Gastroesophageal sphincter (tissue), 4 donors: Measurements from ENCODE around the gene IL1RAPL1. TPM values are rescaled to one million over a fixed set of nuclear protein-coding genes. Genes with fewer than 3 reads are reported as not detected.

Experiments used
- ATAC-seq: fragments of 150-250 bp; one replicate; pipeline ENCODE4 v1.9.1; 2016; ENCODE audit warnings: mild to moderate bottlenecking, moderate library complexity
- H3K27ac ChIP-seq, 4 donors: fragments of 200-600 bp; sonication (generic) in 3 of 4; 1 replicate in 3 of 4; 2 replicates in 1 of 4; pipeline ENCODE4 v1.5.1; 2016 to 2019
- H3K27me3 ChIP-seq: fragments of 200-600 bp; sonication (generic); one replicate; pipeline ENCODE4 v1.5.1; 2019
- H3K36me3 ChIP-seq, 2 donors: fragments of 200-600 bp; sonication (generic); one replicate each; pipeline ENCODE4 v1.5.1; 2019; ENCODE audit warnings: control low read depth in 1 of 2
- H3K4me1 ChIP-seq, 3 donors: fragments of 200-600 bp; sonication (generic); 1 replicate in 2 of 3; 2 replicates in 1 of 3; pipeline ENCODE4 v1.5.1; 2016 to 2019; ENCODE audit warnings: control low read depth in 2 of 3
- H3K4me3 ChIP-seq, 2 donors: fragments of 200-600 bp; sonication (generic); one replicate each; pipeline ENCODE4 v1.5.1; 2019; ENCODE audit warnings: mild to moderate bottlenecking in 1 of 2, moderate library complexity in 1 of 2
- H3K9me3 ChIP-seq, 3 donors: fragments of 200-600 bp; sonication (generic); one replicate each; pipeline ENCODE4 v1.5.1; 2017 to 2019; ENCODE audit warnings: control low read depth in 2 of 3
- CTCF ChIP-seq, 4 experiments: fragments of 200-600 bp in 2 of 4; fragments of 450-650 bp in 2 of 4; sonication (generic) in 1 of 4; IDR thresholded peaks; one replicate each; pipeline ENCODE4 v1.5.1; 2017 to 2019; ENCODE audit warnings: antibody characterized with exemption in 4 of 4, mild to moderate bottlenecking in 2 of 4, moderate library complexity in 2 of 4
- EP300 ChIP-seq: sonication (generic); formaldehyde crosslinking; IDR thresholded peaks from one replicate; pipeline ENCODE4 v1.6.1; 2017; ENCODE audit warnings: antibody characterized with exemption, mild to moderate bottlenecking
- POLR2A ChIP-seq, 2 donors: fragments of 450-650 bp; IDR thresholded peaks; one replicate each; pipeline ENCODE4 v1.6.1; 2017; ENCODE audit warnings: antibody characterized with exemption in 2 of 2, mild to moderate bottlenecking in 2 of 2, moderate library complexity in 1 of 2
- POLR2AphosphoS5 ChIP-seq: sonication (generic); formaldehyde crosslinking; IDR thresholded peaks from one replicate; pipeline ENCODE4 v1.6.1; 2017; ENCODE audit warnings: antibody characterized with exemption
- WGBS, 2 donors: methylation state at CpG; one replicate each; pipeline ENCODE4 v1.1.5; 2018; ENCODE audit warnings: low coverage in 1 of 2; 5-methylcytosine and 5-hydroxymethylcytosine counted together
- total RNA-seq, 4 donors: library from RNA; depleted of rRNA; stranded (reverse); fragments of >200 nt; gene quantifications; one replicate each; pipeline ENCODE4 v1.1.0, GENCODE V29; 2016

Gene IL1RAPL1
- total RNA-seq, 4 donors from 2014 or later: 0.27 to 1.6 (median 0.44) TPM

GRCh38 chrX:29023207-29023606 is 436.0 kb downstream of the IL1RAPL1 start:
- Histone ChIP-seq H3K4me3 (no peak overlapping the region), H3K27ac (no peak overlapping the region), H3K9me3 (no peaks in the 10 kb centered on the region), H3K27me3 (no peaks in the 10 kb centered on the region), H3K36me3 (no peaks in the 10 kb centered on the region), H3K4me1 (no peaks in the 10 kb centered on the region)
- no peak for ATAC-seq
- no peak for TF ChIP-seq EP300
- TF ChIP-seq POLR2AphosphoS5: no peak
- TF ChIP-seq CTCF (IDR thresholded peaks at IDR 0.05): no peak
- TF ChIP-seq POLR2A (IDR thresholded peaks at IDR 0.05): no peak

GRCh38 chrX:29024871-29025270 is 437.6 kb downstream of the IL1RAPL1 start:
- Histone ChIP-seq H3K36me3 (no peaks in the 10 kb centered on the region), H3K27ac (no peak overlapping the region), H3K9me3 (no peaks in the 10 kb centered on the region), H3K4me3 (no peak overlapping the region), H3K27me3 (no peaks in the 10 kb centered on the region), H3K4me1 (no peaks in the 10 kb centered on the region)
- ATAC-seq: no peak
- 45 to 68% methylated on average over 2 of the region's 2 CpGs for WGBS, 2 donors
- TF ChIP-seq EP300 (no peak), CTCF (IDR thresholded peaks at IDR 0.05) (no peak), POLR2A (IDR thresholded peaks at IDR 0.05) (no peak), POLR2AphosphoS5 (no peak)

GRCh38 chrX:29039501-29039900 is 452.3 kb downstream of the IL1RAPL1 start:
- Histone ChIP-seq H3K4me1 (no peaks in the 10 kb centered on the region), H3K27ac (no peak overlapping the region), H3K9me3 (no peaks in the 10 kb centered on the region), H3K36me3 (no peaks in the 10 kb centered on the region), H3K4me3 (no peak overlapping the region), H3K27me3 (no peaks in the 10 kb centered on the region)
- no peak for TF ChIP-seq POLR2AphosphoS5
- ATAC-seq: no peak
- no CpG with 5 or more reads among the region's 2 CpGs for WGBS, 2 donors

GRCh38 chrX:29040160-29040559 is 452.9 kb downstream of the IL1RAPL1 start:
- no peak for ATAC-seq
- Histone ChIP-seq H3K36me3 (no peaks in the 10 kb centered on the region), H3K27me3 (no peaks in the 10 kb centered on the region), H3K9me3 (no peaks in the 10 kb centered on the region), H3K4me3 (no peak overlapping the region), H3K27ac (no peak overlapping the region), H3K4me1 (no peaks in the 10 kb centered on the region)
- no peak for TF ChIP-seq POLR2AphosphoS5
- TF ChIP-seq EP300: no peak
- no peak for TF ChIP-seq POLR2A (IDR thresholded peaks at IDR 0.05)
- no peak for TF ChIP-seq CTCF (IDR thresholded peaks at IDR 0.05)
- WGBS, 2 donors: 29 to 83% methylated on average over 1 of the region's 1 CpG

- TF ChIP-seq POLR2A (IDR thresholded peaks at IDR 0.05) (no peak), POLR2AphosphoS5 (no peak), CTCF (IDR thresholded peaks at IDR 0.05) (no peak), EP300 (no peak)
- Histone ChIP-seq H3K27ac (no peak overlapping the region), H3K4me3 (no peak overlapping the region), H3K9me3 (no peaks in the 10 kb centered on the region), H3K4me1 (no peaks in the 10 kb centered on the region), H3K36me3 (no peaks in the 10 kb centered on the region), H3K27me3 (no peaks in the 10 kb centered on the region)
- 68 to 96% methylated on average over 2 of the region's 2 CpGs for WGBS, 2 donors
- ATAC-seq: no peak
Observed at GRCh38 chrX:29042341-29042740, 455.1 kb downstream of the IL1RAPL1 start.

GRCh38 chrX:29043746-29044145 is 456.5 kb downstream of the IL1RAPL1 start:
- H3K4me1 ChIP-seq: no peaks in the 10 kb centered on the region
- no peaks in the 10 kb centered on the region for H3K27me3 ChIP-seq
- no peak for TF ChIP-seq EP300
- TF ChIP-seq POLR2AphosphoS5: no peak
- TF ChIP-seq CTCF (IDR thresholded peaks at IDR 0.05): no peak
- no peak for TF ChIP-seq POLR2A (IDR thresholded peaks at IDR 0.05)
- H3K36me3 ChIP-seq: no peaks in the 10 kb centered on the region
- no peaks in the 10 kb centered on the region for H3K9me3 ChIP-seq
- no peak overlapping the region for H3K27ac ChIP-seq
- ATAC-seq: no peak
- 61 to 63% methylated on average over 2 to 3 of the region's 3 CpGs for WGBS, 2 donors
- H3K4me3 ChIP-seq: no peak overlapping the region
